Activated naive CD8-positive, alpha-beta T cell (primary cell): ENCODE data around the gene P3H4.
"Not testable (repeated sequence)": the region's sequence is repeated elsewhere in the genome, so short reads cannot be mapped to it uniquely, and the experiment has no call there.

Experiments used
- H3K27ac Mint-ChIP-seq: one replicate; pipeline ENCODE4 v1.8.0; 2021; ENCODE audit warnings: mixed read lengths
- H3K27me3 Mint-ChIP-seq: one replicate; pipeline ENCODE4 v1.8.0; 2021; ENCODE audit warnings: mixed read lengths
- H3K36me3 Mint-ChIP-seq: one replicate; pipeline ENCODE4 v1.8.0; 2021; ENCODE audit warnings: mixed read lengths
- H3K4me1 Mint-ChIP-seq: one replicate; pipeline ENCODE4 v1.8.0; 2021; ENCODE audit warnings: low read depth, mixed read lengths
- H3K4me3 Mint-ChIP-seq: one replicate; pipeline ENCODE4 v1.8.0; 2021; ENCODE audit warnings: mild to moderate bottlenecking, mixed read lengths
- H3K9me3 Mint-ChIP-seq: one replicate; pipeline ENCODE4 v1.8.0; 2021; ENCODE audit warnings: low read depth, mixed read lengths

Gene P3H4

GRCh38 chr17:41811549-41812380 is at the start of gene P3H4:
Gene P3H4, minus strand, starts transcription at chr17:41811949. Its CDS starts 34 bp downstream, at chr17:41811915.
- H3K27me3 Mint-ChIP-seq = no peaks in the 10 kb centered on the region
- peak within 1 kb of the TSS; percentile 89 for H3K4me3 Mint-ChIP-seq
- H3K36me3 Mint-ChIP-seq = peaks cover 3% of the 10 kb centered on the region
- H3K27ac Mint-ChIP-seq = no peak within 1 kb of the TSS
- H3K9me3 Mint-ChIP-seq = no peaks in the 10 kb centered on the region
- peaks cover 23% of the 10 kb centered on the region for H3K4me1 Mint-ChIP-seq

GRCh38 chr17:41860254-41860931 is 48.6 kb upstream of the P3H4 start:
- H3K36me3 Mint-ChIP-seq = no peaks in the 10 kb centered on the region
- H3K27ac Mint-ChIP-seq = no peak overlapping the region
- H3K27me3 Mint-ChIP-seq = no peaks in the 10 kb centered on the region
- H3K4me1 Mint-ChIP-seq = peaks cover 34% of the 10 kb centered on the region
- H3K4me3 Mint-ChIP-seq = no peak overlapping the region
- no peaks in the 10 kb centered on the region for H3K9me3 Mint-ChIP-seq

- H3K4me3 Mint-ChIP-seq, H3K27ac Mint-ChIP-seq, H3K27me3 Mint-ChIP-seq, H3K9me3 Mint-ChIP-seq, H3K36me3 Mint-ChIP-seq: not testable (repeated sequence)
- H3K4me1 Mint-ChIP-seq = peaks cover 44% of the 10 kb centered on the region
Measured at GRCh38 chr17:41851382-41851781, 39.6 kb upstream of the P3H4 start.

GRCh38 chr17:41849251-41849990 is 37.7 kb upstream of the P3H4 start:
- peaks cover 2% of the 10 kb centered on the region for H3K36me3 Mint-ChIP-seq

GRCh38 chr17:41848788-41849187 is 37.0 kb upstream of the P3H4 start:
- Mint-ChIP-seq H3K27me3 (no peaks in the 10 kb centered on the region), H3K4me1 (peaks cover 36% of the 10 kb centered on the region), H3K9me3 (no peaks in the 10 kb centered on the region), H3K27ac (no peak overlapping the region), H3K36me3 (peaks cover 2% of the 10 kb centered on the region), H3K4me3 (no peak overlapping the region)

More at GRCh38 chr17:41849251-41849990, 37.7 kb upstream of the P3H4 start:
- H3K27me3 Mint-ChIP-seq = no peaks in the 10 kb centered on the region
- H3K9me3 Mint-ChIP-seq = no peaks in the 10 kb centered on the region
- peaks cover 40% of the 10 kb centered on the region for H3K4me1 Mint-ChIP-seq
- no peak overlapping the region for H3K4me3 Mint-ChIP-seq
- H3K27ac Mint-ChIP-seq = peak overlapping the region; percentile 41

GRCh38 chr17:41844971-41845370 is 33.2 kb upstream of the P3H4 start:
- Mint-ChIP-seq H3K27ac (no peak overlapping the region), H3K36me3 (peaks cover 2% of the 10 kb centered on the region), H3K9me3 (no peaks in the 10 kb centered on the region), H3K27me3 (no peaks in the 10 kb centered on the region), H3K4me1 (peaks cover 10% of the 10 kb centered on the region), H3K4me3 (no peak overlapping the region)

- not testable (repeated sequence) for H3K9me3 Mint-ChIP-seq, H3K4me1 Mint-ChIP-seq, H3K36me3 Mint-ChIP-seq, H3K27me3 Mint-ChIP-seq, H3K27ac Mint-ChIP-seq, H3K4me3 Mint-ChIP-seq
Measured at GRCh38 chr17:41840781-41841180, 29.0 kb upstream of the P3H4 start.

GRCh38 chr17:41839448-41839847 is 27.7 kb upstream of the P3H4 start:
- not testable (repeated sequence) for H3K4me3 Mint-ChIP-seq, H3K27me3 Mint-ChIP-seq, H3K27ac Mint-ChIP-seq, H3K9me3 Mint-ChIP-seq, H3K36me3 Mint-ChIP-seq
- peaks cover 18% of the 10 kb centered on the region for H3K4me1 Mint-ChIP-seq

- Mint-ChIP-seq H3K36me3 (peaks cover under 1% of the 10 kb centered on the region), H3K4me1 (peaks cover 20% of the 10 kb centered on the region), H3K27me3 (no peaks in the 10 kb centered on the region), H3K27ac (no peak within 1 kb of the TSS), H3K4me3 (peak within 1 kb of the TSS; percentile 82), H3K9me3 (no peaks in the 10 kb centered on the region)
Measured at GRCh38 chr17:41837761-41838538, 26.2 kb upstream of the P3H4 start, which contains the start of gene KLHL10. Gene KLHL10, plus strand, starts transcription at chr17:41837825. Its CDS starts 108 bp downstream, at chr17:41837933.

- Mint-ChIP-seq H3K27ac (no peak overlapping the region), H3K27me3 (no peaks in the 10 kb centered on the region), H3K4me1 (peaks cover 20% of the 10 kb centered on the region), H3K36me3 (peaks cover 2% of the 10 kb centered on the region), H3K9me3 (no peaks in the 10 kb centered on the region), H3K4me3 (peak overlapping the region; percentile 82)
Measured at GRCh38 chr17:41836550-41837196, 24.9 kb upstream of the P3H4 start.

GRCh38 chr17:41835800-41836549 is 24.2 kb upstream of the P3H4 start, which contains the start of gene NT5C3B:
Gene NT5C3B, minus strand, starts transcription at chr17:41836232. Its CDS starts 39 bp downstream, at chr17:41836193.
- H3K27ac Mint-ChIP-seq = peak within 1 kb of the TSS; percentile 84
- peak within 1 kb of the TSS; percentile 90 for H3K4me3 Mint-ChIP-seq
- H3K9me3 Mint-ChIP-seq = no peaks in the 10 kb centered on the region
- H3K36me3 Mint-ChIP-seq = peaks cover 5% of the 10 kb centered on the region
- no peaks in the 10 kb centered on the region for H3K27me3 Mint-ChIP-seq
- peaks cover 20% of the 10 kb centered on the region for H3K4me1 Mint-ChIP-seq

GRCh38 chr17:41835214-41835799 is 23.6 kb upstream of the P3H4 start:
- no peaks in the 10 kb centered on the region for H3K27me3 Mint-ChIP-seq
- H3K27ac Mint-ChIP-seq = peak overlapping the region; percentile 84
- peaks cover 5% of the 10 kb centered on the region for H3K36me3 Mint-ChIP-seq
- no peaks in the 10 kb centered on the region for H3K9me3 Mint-ChIP-seq
- peaks cover 20% of the 10 kb centered on the region for H3K4me1 Mint-ChIP-seq
- H3K4me3 Mint-ChIP-seq = peak overlapping the region; percentile 90

- not testable (repeated sequence) for H3K36me3 Mint-ChIP-seq, H3K27me3 Mint-ChIP-seq, H3K4me3 Mint-ChIP-seq, H3K27ac Mint-ChIP-seq, H3K4me1 Mint-ChIP-seq, H3K9me3 Mint-ChIP-seq
Measured at GRCh38 chr17:41829961-41830360, 18.2 kb upstream of the P3H4 start.
